GM18502 (cell line): Measurements from ENCODE around the gene STX2.
A peak's percentile ranks its signal among the peaks of the same experiment; 100 is the strongest.
"Not testable (repeated sequence)": the region's sequence is repeated elsewhere in the genome, so short reads cannot be mapped to it uniquely, and the experiment has no call there.

Experiments
- ATAC-seq: cut with Tn5 transposase; IDR thresholded peaks from one replicate; pipeline ENCODE4 v1.9.1; 2021; ENCODE audit warnings: mild to moderate bottlenecking; ENCODE audit not compliant: unreplicated experiment, poor library complexity

STX2 gene

GRCh38 chr12:130805635-130806034 is 33.4 kb downstream of the STX2 start:
- ATAC-seq = no peak

- no peak for ATAC-seq
Observed at GRCh38 chr12:130804216-130804615, 34.8 kb downstream of the STX2 start.

DNA sequence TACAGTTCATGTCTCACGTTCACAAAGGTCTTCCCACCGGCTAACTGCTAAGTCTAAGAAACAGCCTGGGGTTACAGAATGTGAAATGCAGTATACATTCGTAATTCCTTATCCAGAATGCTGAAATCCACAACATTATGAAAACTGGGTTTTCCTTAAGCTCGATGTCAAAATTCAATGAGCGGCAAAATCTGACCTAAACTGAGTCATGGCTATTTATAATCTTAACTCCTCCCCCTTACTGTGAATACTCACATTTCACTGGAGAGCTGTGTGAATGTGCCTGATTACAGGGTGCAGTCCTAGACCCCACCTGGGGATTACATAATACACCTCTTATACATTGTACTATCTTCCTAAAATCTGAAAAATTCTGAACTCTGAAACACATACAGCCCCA is 35.3 kb downstream of the STX2 start:
- no peak for ATAC-seq

- ATAC-seq = no peak
Observed at GRCh38 chr12:130800312-130800711, 38.7 kb downstream of the STX2 start.

- no peak for ATAC-seq
Observed at GRCh38 chr12:130799051-130799450, 40.0 kb downstream of the STX2 start.

- ATAC-seq = peak; percentile 92
Observed at GRCh38 chr12:130796985-130797686, 41.9 kb downstream of the STX2 start.

DNA sequence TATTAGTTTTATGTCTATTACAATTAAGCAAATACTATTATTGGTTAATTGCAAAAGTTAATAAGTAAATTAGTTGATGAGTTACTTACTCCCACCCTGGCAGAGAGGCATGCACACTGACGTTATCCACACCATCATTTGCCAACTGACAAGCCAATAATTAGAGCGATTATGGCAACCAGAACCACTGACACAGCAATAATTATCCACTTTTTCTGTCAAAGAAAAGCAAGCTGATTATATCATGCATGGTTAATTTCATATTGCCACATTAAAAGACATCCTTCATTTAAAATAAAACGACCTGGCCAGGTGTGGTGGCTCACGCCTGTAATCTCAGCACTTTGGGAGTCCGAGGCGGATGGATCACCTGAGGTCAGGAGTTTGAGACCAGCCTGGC is 43.1 kb downstream of the STX2 start:
- ATAC-seq = no peak

GRCh38 chr12:130793554-130793849 is 45.5 kb downstream of the STX2 start:
- no peak for ATAC-seq

- no peak for ATAC-seq
Observed at GRCh38 chr12:130792821-130793553, 46.1 kb downstream of the STX2 start.

DNA sequence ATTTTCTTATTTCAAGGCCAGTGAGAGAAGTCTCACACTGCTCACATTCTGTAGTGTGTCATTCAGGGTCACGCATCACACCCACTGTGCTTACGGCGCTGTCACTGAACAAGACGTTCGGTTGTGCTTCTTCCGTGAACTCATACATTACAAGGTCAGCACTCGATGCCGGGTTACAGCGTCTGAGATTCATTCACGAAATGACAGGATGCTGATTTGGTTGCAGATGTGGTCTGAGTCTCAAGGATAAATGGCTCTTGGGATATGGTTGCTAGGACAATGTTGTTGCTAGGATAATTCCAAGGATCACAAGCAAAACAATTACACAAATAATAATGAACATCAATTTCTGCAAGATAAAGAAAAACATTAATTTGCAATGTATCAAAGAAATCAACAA is 47.4 kb downstream of the STX2 start:
- no peak for ATAC-seq

- no peak for ATAC-seq
Observed at GRCh38 chr12:130788515-130788914, 50.5 kb downstream of the STX2 start.

DNA sequence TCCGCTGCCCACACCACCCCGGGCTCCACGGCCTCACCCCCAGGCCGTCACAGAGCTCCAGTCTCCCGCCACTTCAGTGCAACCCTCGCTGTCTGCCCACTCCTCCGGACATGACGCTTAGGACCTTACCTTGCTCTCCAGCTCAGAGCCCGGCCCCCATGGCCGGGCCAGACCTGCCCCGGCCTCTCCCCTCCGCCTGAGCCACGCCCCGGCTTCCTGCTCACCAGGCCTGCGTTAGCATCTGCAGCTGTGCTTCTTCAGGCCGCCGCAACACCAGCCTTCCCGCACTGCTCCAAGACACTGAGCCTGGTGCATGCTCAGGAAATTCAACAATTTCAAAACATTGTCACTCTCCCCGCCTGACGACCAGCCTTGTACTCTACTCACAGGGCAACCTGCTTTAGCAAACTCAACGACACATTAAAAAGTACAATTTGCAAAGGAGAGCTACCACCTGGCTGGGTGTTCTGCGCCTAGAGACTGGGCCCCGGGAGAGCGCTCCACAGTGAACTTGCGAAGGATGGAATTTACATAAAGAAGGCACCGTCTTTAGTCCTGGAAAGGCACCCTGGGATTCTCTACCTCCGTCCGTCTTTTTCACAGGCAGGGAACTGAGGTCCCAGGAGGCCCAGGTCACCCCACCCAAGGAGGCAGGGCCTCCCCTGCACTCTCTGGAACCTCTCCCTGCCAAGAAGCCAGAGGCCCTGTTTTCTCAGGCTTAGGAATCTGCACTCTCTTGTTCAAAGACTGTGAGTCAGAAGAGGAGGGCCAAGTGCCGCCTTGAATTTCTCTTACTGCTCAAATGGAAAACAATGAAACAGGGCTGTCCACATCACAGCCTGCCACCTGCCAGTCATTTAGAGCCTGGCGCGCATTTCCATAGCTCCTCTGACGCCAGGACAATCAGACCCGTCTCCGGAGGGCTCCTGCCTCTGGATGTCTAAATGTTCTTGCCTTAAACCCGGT is 51.3 kb downstream of the STX2 start:
- no peak for ATAC-seq

DNA sequence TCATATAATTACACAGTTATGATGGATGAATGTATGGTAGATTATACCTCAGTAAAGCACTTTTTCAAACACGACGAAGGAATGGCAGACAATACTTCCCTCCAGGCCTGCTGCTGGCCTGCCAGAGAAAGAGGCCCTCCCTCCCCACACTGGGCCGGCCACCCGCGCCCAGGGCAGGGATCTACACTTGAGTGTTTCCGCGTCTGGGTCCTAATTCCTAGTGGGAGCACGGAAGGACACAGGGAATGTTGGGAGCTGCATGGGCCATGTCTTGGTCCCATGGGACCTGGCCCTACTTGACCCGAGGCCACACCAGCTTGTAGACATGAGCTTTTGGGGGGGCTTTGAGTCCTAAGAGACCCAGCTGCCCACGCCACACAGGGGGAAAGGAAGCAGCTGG is 52.0 kb downstream of the STX2 start:
- ATAC-seq = no peak

DNA sequence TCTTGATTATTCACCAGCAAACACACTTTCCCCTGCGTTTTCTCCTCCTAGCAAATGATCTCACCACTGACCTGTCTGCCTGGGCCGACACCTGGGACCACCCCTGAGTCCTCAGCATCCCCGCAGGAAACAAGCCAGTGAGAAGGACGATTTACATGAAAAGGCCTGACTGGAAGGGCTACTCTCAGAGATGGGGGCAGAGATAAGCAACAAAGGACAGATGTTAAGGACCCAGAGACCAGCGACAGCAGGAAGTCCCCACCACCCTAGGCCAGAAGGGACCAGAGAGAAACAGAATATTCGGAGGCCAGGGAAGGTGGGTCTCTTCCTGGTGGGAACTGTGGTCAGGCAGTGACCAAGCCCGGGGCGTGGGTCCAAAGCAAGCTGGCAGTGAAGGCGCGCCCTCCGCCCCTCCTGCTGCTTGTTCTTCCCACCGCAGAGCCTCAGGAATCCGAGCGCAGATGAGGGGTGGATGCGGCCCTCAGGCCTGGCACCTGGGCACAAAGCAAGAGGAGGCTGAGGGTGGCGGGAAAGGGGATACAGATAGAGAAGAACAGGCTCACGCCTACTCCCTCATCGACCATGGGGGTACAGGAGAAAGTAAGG is 55.8 kb downstream of the STX2 start:
- no peak for ATAC-seq

DNA sequence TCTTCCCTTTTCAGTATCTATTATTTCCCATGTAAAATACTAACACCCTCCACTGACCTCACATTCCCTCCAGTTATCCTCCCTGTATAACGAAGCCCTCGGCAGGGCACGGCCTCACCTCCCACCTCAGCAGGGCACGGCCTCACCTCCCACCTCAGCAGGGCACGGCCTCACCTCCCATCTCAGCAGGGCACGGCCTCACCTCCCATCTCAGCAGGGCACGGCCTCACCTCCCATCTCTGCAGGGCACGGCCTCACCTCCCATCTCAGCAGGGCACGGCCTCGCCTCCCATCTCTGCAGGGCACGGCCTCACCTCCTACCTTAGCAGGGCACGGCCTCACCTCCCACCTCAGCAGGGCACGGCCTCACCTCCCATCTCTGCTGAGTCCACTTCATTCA is 56.8 kb downstream of the STX2 start:
- not testable (repeated sequence) for ATAC-seq

GRCh38 chr12:130780880-130781575 is 58.0 kb downstream of the STX2 start:
- ATAC-seq = no peak

GRCh38 chr12:130780325-130780724 is 58.7 kb downstream of the STX2 start:
- ATAC-seq = no peak

DNA sequence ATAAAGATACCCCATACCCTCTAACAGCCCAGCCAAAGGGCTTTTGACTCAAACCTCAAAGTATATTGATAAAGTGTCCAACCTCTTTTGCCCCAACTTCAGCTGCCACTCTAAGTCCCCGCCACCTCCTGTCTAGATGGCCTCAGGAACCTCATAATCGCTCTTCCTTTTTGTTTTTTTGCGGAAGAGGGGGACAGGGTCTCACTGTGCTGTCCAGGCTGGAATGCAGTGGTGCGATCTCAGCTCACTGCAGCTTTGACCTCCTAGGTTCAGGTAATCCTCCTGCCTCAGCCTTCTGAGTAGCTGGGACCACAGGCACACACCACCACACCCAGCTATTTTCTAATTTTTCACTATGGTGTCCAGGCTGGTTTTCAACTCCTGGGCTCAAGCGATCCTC is 60.3 kb downstream of the STX2 start:
- ATAC-seq = no peak

DNA sequence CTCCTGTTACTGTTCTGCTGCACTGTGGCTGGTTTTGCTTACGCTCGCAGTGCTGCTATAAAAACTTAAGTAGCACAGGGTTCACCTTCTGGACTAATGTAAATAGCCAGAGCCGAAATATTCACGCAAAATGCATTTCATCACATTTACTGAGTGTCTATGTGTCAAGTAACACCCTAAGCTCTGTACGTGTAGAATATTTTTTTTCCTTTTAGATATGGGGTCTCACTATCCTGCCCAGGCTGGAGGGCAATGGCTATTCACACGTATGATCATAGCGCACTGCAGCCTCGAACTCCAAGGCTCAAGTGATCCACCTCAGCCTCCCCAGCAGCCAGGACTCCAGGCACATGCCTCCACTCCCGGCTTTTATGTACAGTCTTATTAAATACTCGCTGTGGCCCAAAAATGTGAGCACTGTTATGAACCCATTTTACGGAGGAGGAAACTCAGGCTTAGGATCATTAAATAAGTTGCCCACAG is 62.2 kb downstream of the STX2 start:
- no peak for ATAC-seq
